ENCODE measurements around the gene TUBB4B. TPM values are rescaled to one million over a fixed set of nuclear protein-coding genes. Genes with fewer than 3 reads are reported as not detected.

TUBB4B gene
- total RNA-seq, 1 experiment from 2014 or later = 360 TPM

DNA sequence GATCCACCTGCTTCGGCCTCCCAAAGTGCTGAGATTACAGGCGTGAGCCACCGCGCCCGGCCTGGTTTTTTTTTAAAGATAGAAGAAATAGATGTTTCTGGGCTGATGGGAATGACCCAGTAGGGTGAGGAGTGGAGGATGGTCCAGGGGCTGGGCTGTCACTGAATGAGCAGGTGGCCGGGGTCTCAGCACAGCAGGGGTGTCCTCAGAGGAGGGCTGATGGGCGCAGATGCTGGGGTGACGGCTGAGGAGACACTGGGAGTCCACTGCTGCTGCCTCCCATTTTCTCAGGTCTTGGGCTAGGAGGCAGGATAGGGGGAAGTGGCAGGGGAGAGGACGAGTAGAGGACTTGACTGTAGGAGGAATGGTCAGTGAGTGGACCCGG lies 34.1 kb downstream of the TUBB4B start:
- peaks cover 59% of the 10 kb centered on the region for H3K36me3 Mint-ChIP-seq (ENCODE audit: insufficient read depth, unreplicated experiment)
- no peak for DNase-seq
- H3K4me3 Mint-ChIP-seq (ENCODE audit: low read depth, unreplicated experiment) = peak overlapping the region; percentile 1
- no peaks in the 10 kb centered on the region for H3K27me3 Mint-ChIP-seq (ENCODE audit: unreplicated experiment)
- BruUV-seq (replicated peaks) = no TSS peak
- no peaks in the 10 kb centered on the region for H3K9me3 Mint-ChIP-seq (ENCODE audit: low read depth, unreplicated experiment)
- H3K27ac Mint-ChIP-seq (ENCODE audit: unreplicated experiment) = no peak overlapping the region
- H3K4me1 Mint-ChIP-seq (ENCODE audit: low read depth, unreplicated experiment) = peaks cover 20% of the 10 kb centered on the region
- TF ChIP-seq, protein P1, sequence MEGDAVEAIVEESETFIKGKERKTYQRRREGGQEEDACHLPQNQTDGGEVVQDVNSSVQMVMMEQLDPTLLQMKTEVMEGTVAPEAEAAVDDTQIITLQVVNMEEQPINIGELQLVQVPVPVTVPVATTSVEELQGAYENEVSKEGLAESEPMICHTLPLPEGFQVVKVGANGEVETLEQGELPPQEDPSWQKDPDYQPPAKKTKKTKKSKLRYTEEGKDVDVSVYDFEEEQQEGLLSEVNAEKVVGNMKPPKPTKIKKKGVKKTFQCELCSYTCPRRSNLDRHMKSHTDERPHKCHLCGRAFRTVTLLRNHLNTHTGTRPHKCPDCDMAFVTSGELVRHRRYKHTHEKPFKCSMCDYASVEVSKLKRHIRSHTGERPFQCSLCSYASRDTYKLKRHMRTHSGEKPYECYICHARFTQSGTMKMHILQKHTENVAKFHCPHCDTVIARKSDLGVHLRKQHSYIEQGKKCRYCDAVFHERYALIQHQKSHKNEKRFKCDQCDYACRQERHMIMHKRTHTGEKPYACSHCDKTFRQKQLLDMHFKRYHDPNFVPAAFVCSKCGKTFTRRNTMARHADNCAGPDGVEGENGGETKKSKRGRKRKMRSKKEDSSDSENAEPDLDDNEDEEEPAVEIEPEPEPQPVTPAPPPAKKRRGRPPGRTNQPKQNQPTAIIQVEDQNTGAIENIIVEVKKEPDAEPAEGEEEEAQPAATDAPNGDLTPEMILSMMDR (IDR thresholded peaks at IDR 0.05; ENCODE audit: unreplicated experiment) = no peak
- CTCF ChIA-PET = no interaction called here
- intact Hi-C loops (cut with micrococcal nuclease; ENCODE audit: unreplicated experiment) = no loop called here

DNA sequence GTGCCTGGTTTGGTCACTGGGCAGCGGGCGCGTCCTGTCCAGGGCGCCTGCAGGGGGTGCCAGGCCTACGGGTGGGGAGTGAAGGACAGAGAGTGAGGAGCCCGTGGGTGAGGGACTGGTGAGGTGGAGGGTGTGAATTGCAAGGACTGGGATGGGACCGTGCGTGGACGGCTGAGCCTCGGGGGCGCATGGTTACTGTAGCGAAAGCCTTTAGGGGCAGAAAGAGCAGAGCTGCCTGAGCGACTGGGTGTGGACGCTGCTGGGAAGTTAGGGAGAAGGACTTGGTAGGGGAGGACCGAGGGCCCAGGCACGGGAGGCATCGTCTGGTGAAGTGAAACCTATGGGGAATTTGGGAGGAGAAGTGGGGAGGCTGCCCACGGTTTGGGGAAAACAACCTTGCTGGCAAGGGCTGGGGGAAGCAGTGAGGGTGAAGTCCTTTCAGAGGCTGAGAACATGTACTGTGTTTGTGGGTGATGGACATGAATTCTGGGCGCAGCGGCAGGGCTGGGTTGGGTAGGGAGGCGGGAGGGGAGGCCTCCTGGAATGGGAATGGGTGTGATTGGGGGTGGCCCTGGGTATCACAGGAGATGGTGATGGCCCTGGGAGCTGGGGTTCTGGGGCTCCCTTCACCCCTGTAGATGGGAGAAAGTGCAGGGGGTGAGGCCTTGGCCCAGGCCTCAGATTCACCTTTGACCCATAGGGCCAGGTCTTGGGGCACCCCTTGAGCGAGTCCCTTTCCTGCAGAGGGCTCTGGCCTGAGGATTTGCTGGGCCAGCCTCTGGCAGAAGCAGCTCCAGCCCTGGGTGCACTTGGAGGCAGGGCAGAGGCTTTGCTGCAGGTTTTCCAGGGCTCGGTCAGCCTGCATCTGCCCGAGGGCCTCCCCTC lies 34.7 kb downstream of the TUBB4B start:
- DNase-seq = no peak
- intact Hi-C loops (cut with micrococcal nuclease; ENCODE audit: unreplicated experiment) = no loop called here
- Mint-ChIP-seq H3K9me3 (ENCODE audit: low read depth, unreplicated experiment) (no peaks in the 10 kb centered on the region), H3K27me3 (ENCODE audit: unreplicated experiment) (no peaks in the 10 kb centered on the region), H3K4me1 (ENCODE audit: low read depth, unreplicated experiment) (peaks cover 20% of the 10 kb centered on the region), H3K36me3 (ENCODE audit: insufficient read depth, unreplicated experiment) (peaks cover 59% of the 10 kb centered on the region), H3K27ac (ENCODE audit: unreplicated experiment) (no peak overlapping the region), H3K4me3 (ENCODE audit: low read depth, unreplicated experiment) (peak overlapping the region; percentile 1)
- no TSS peak for BruUV-seq (replicated peaks)
- TF ChIP-seq, protein P1 (IDR thresholded peaks at IDR 0.05; ENCODE audit: unreplicated experiment) = no peak
- CTCF ChIA-PET = interaction anchor here (0.5 kb wide), 1 partner anchor 126 kb away, joined by 5 read pairs; no protein-coding TSS in a partner anchor

DNA sequence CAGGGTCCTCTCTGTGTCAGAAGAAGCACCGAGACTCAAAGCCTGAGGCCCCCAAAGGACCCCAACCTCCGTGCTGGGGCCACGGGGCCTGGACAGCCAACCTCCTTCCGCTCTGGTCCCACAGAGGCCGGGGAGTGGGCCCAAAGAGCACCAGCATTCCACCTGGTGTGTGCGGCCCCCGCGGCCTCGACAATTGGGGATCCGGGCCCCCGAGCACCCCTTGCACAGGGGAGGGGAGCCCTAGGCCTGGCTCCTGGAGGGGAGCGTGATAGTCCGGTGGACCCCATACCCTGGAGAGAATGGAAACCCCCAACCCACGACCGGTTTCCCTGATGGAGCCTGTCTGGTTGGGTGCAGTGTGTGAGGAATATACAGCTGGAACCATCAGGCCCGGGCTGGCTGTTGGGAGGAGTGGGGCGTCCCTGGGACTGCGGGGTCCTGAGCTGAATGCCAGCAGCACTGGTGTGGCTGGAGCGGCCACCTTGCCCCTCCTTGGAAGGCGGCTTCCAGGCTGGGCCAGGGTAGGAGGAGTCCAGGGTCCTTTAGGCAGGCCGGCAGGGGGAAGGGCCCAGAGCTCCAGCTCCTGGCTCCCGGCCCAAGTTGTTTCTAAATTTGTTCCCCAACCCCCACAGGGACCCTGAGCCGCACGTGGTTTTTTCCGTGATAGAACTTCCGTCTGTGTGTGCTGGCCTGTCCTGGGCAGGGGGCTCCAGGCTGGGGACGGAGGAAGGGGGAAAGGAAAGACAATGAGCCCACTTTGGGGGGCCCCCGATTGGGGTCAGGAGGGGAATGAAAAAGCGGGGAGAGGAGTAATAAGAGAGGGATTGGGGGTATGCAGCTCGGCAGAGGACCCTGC lies 35.6 kb downstream of the TUBB4B start:
- Mint-ChIP-seq H3K27ac (ENCODE audit: unreplicated experiment) (peak overlapping the region; percentile 94), H3K27me3 (ENCODE audit: unreplicated experiment) (no peaks in the 10 kb centered on the region), H3K36me3 (ENCODE audit: insufficient read depth, unreplicated experiment) (peaks cover 52% of the 10 kb centered on the region), H3K4me1 (ENCODE audit: low read depth, unreplicated experiment) (peaks cover 20% of the 10 kb centered on the region), H3K9me3 (ENCODE audit: low read depth, unreplicated experiment) (no peaks in the 10 kb centered on the region), H3K4me3 (ENCODE audit: low read depth, unreplicated experiment) (peak overlapping the region; percentile 85)
- TF ChIP-seq, protein P1 (IDR thresholded peaks at IDR 0.05; ENCODE audit: unreplicated experiment) = no peak
- intact Hi-C loops (cut with micrococcal nuclease; ENCODE audit: unreplicated experiment) = no loop called here
- TSS peak; percentile 95 for BruUV-seq (replicated peaks)
- CTCF ChIA-PET = interaction anchor here (0.5 to 1.6 kb wide), 7 partner anchors 10 to 146 kb away, joined by 3 to 8 read pairs (median 4); partner anchors contain the start of genes EXD3, NOXA1 and NRARP
- peak; percentile 70 for DNase-seq

DNA sequence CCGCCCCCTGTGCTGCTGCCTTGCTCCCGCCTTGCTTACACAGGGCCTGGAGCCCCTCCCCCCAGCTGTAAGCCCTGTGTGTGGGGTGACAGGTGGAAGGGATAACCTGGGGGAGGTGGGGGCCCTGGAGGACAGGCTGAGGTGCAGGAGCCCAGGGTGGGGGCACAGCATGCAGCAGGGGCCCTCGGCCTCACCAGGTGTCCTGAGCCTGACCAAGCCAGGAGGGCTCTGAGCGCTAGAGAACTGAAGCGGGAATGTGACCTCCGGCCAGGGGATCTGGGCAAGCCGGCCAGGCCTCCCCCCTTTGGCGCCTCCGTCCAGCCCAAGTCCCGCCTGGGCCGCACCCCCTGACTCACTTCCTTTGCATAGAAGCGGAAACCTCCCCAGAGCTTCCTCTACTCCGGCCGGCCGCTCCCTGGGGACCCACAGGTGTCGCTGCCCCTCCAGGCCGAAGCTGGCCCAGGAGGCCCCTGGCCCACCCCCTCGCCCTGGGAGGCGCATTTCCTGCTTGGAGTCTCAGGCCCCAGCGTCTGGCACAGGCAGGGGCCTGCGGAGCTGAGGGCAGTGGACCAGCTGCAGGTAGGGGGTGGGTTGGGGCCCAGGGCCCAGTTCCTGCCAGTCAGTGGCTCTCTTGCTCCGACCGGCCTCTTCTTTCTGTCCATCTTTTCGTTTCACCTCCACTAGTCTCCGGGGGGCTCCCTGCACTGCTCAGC lies 36.4 kb downstream of the TUBB4B start, which contains the start of gene TOR4A:
Gene TOR4A, plus strand, starts transcription at position 398 of the 713 bp plus-strand sequence. CDS start 964 bp downstream, outside the sequence.
- DNase-seq = peak; percentile 94
- CTCF ChIA-PET = interaction anchor here (0.5 to 1.6 kb wide), 7 partner anchors 9 to 146 kb away, joined by 3 to 8 read pairs (median 3); partner anchors contain the start of genes EXD3, NOXA1 and NRARP
- Mint-ChIP-seq H3K4me1 (ENCODE audit: low read depth, unreplicated experiment) (peaks cover 24% of the 10 kb centered on the region), H3K4me3 (ENCODE audit: low read depth, unreplicated experiment) (peak within 1 kb of the TSS; percentile 85), H3K36me3 (ENCODE audit: insufficient read depth, unreplicated experiment) (peaks cover 57% of the 10 kb centered on the region), H3K27ac (ENCODE audit: unreplicated experiment) (peak within 1 kb of the TSS; percentile 94), H3K9me3 (ENCODE audit: low read depth, unreplicated experiment) (no peaks in the 10 kb centered on the region), H3K27me3 (ENCODE audit: unreplicated experiment) (no peaks in the 10 kb centered on the region)
- intact Hi-C loops (cut with micrococcal nuclease; ENCODE audit: unreplicated experiment) = no loop called here
- no TSS peak for BruUV-seq (replicated peaks)
- TF ChIP-seq, protein P1 (IDR thresholded peaks at IDR 0.05; ENCODE audit: unreplicated experiment) = no peak
